ENCODE results near the gene WDFY1.

The WDFY1 gene

GRCh38 chr2:223853425-223853837 lies 91.7 kb downstream of the WDFY1 start:
- DNase-seq (ENCODE audit: low read depth), result no peak
- no peak for TF ChIP-seq CTCF (IDR thresholded peaks at IDR 0.05; ENCODE audit: low read depth, low read length, missing control alignments)

GRCh38 chr2:223852281-223852795 lies 92.8 kb downstream of the WDFY1 start:
- DNase-seq (ENCODE audit: low read depth), result no peak
- H3K4me3 ChIP-seq (ENCODE audit: low read depth, low read length), result no peak overlapping the region
- TF ChIP-seq CTCF (IDR thresholded peaks at IDR 0.05; ENCODE audit: low read depth, low read length, missing control alignments), result no peak

More at GRCh38 chr2:223853425-223853837, 91.7 kb downstream of the WDFY1 start:
- H3K4me3 ChIP-seq (ENCODE audit: low read depth, low read length), result no peak overlapping the region

- TF ChIP-seq CTCF (IDR thresholded peaks at IDR 0.05; ENCODE audit: low read depth, low read length, missing control alignments), result no peak
- H3K4me3 ChIP-seq (ENCODE audit: low read depth, low read length), result no peak overlapping the region
- DNase-seq (ENCODE audit: low read depth), result no peak
These were observed 97.7 kb downstream of the WDFY1 start for GRCh38 chr2:223847410-223847809.

GRCh38 chr2:223846515-223846914 lies 98.6 kb downstream of the WDFY1 start:
- no peak for DNase-seq (ENCODE audit: low read depth)
- no peak overlapping the region for H3K4me3 ChIP-seq (ENCODE audit: low read depth, low read length)
- no peak for TF ChIP-seq CTCF (IDR thresholded peaks at IDR 0.05; ENCODE audit: low read depth, low read length, missing control alignments)

- no peak for DNase-seq (ENCODE audit: low read depth)
- no peak overlapping the region for H3K4me3 ChIP-seq (ENCODE audit: low read depth, low read length)
- no peak for TF ChIP-seq CTCF (IDR thresholded peaks at IDR 0.05; ENCODE audit: low read depth, low read length, missing control alignments)
These were observed 103.5 kb downstream of the WDFY1 start for GRCh38 chr2:223841436-223842190.

GRCh38 chr2:223837287-223838061 lies 107.7 kb downstream of the WDFY1 start, which contains the start of gene AP1S3:
TSS of gene AP1S3 (minus strand) at chr2:223837582. CDS start at chr2:223837450, 132 bp downstream.
- peak; percentile 57 for DNase-seq (ENCODE audit: low read depth)
- peak within 1 kb of the TSS; percentile 69 for H3K4me3 ChIP-seq (ENCODE audit: low read depth, low read length)

More at GRCh38 chr2:223837287-223838061, 107.7 kb downstream of the WDFY1 start, which contains the start of gene AP1S3:
- no peak for TF ChIP-seq CTCF (IDR thresholded peaks at IDR 0.05; ENCODE audit: low read depth, low read length, missing control alignments)

Data from GM12864 (cell line).